Keratinocyte (primary cell): ENCODE data around the gene FAT1. TPM values are rescaled to one million over a fixed set of nuclear protein-coding genes. Genes with fewer than 3 reads are reported as not detected.

Source experiments
- DNase-seq: peaks from one replicate; pipeline ENCODE4 v3.0.0-alpha.2; 2011; ENCODE audit warnings: low read depth, missing footprints, low spot score
- FAIRE-seq: peaks from 2 replicates; lab custom pipeline; 2011; peaks lifted over from hg19 to GRCh38; lab: Jason Lieb, UNC
- H2AFZ ChIP-seq: 2 replicates; pipeline ENCODE4 v1.6.0; 2012; ENCODE audit warnings: low read length, control low read depth, inconsistent platforms; ENCODE audit not compliant: control insufficient read depth
- H3K27ac ChIP-seq: 2 replicates; pipeline ENCODE4 v1.5.1; 2011; ENCODE audit warnings: low read length; ENCODE audit not compliant: control insufficient read depth, insufficient read depth
- H3K27me3 ChIP-seq: 3 replicates; pipeline ENCODE4 v1.6.0; 2011; ENCODE audit warnings: low read length; ENCODE audit not compliant: control insufficient read depth, insufficient read depth; ENCODE audit errors: extremely low read depth
- H3K36me3 ChIP-seq, 2 experiments: 2 replicates in 1 of 2; 3 replicates in 1 of 2; pipeline ENCODE4 v1.5.1; 2011; ENCODE audit warnings: low read length in 2 of 2, mild to moderate bottlenecking in 1 of 2; ENCODE audit not compliant: control insufficient read depth in 2 of 2, insufficient read depth in 2 of 2; ENCODE audit errors: extremely low read depth in 1 of 2
- H3K4me1 ChIP-seq: 3 replicates; pipeline ENCODE4 v1.5.1; 2011; ENCODE audit warnings: low read length; ENCODE audit not compliant: control insufficient read depth, insufficient read depth; ENCODE audit errors: extremely low read depth
- H3K4me2 ChIP-seq: 3 replicates; pipeline ENCODE4 v1.6.0; 2011; ENCODE audit warnings: low read depth, low read length; ENCODE audit not compliant: control insufficient read depth, insufficient read depth; ENCODE audit errors: extremely low read depth
- H3K4me3 ChIP-seq, 3 experiments: fragments of 200-600 bp in 1 of 3; sonication (generic) in 1 of 3; 2 replicates in 2 of 3; 3 replicates in 1 of 3; pipeline ENCODE4 v1.5.1; 2011 to 2016; ENCODE audit warnings: low read length in 3 of 3, mild to moderate bottlenecking in 3 of 3, control low read depth in 2 of 3, inconsistent platforms in 1 of 3, low read depth in 1 of 3, mixed read lengths in 1 of 3, mixed run types in 1 of 3, moderate library complexity in 1 of 3; ENCODE audit not compliant: control insufficient read depth in 2 of 3, insufficient read depth in 2 of 3; ENCODE audit errors: extremely low read depth in 1 of 3
- H3K79me2 ChIP-seq: 2 replicates; pipeline ENCODE4 v1.6.0; 2012; ENCODE audit warnings: low read length; ENCODE audit not compliant: control insufficient read depth, insufficient read depth
- H3K9ac ChIP-seq: 3 replicates; pipeline ENCODE4 v1.6.0; 2011; ENCODE audit warnings: low read length; ENCODE audit not compliant: control insufficient read depth, insufficient read depth; ENCODE audit errors: extremely low read depth
- H3K9me1 ChIP-seq: 3 replicates; pipeline ENCODE4 v1.6.0; 2011; ENCODE audit warnings: low read length; ENCODE audit not compliant: control insufficient read depth, insufficient read depth; ENCODE audit errors: extremely low read depth
- H3K9me3 ChIP-seq: 2 replicates; pipeline ENCODE4 v1.5.1; 2012; ENCODE audit warnings: low read depth, low read length; ENCODE audit not compliant: control insufficient read depth
- H4K20me1 ChIP-seq: 3 replicates; pipeline ENCODE4 v1.6.0; 2011; ENCODE audit warnings: low read length; ENCODE audit not compliant: control insufficient read depth, insufficient read depth; ENCODE audit errors: extremely low read depth
- CTCF ChIP-seq, 3 experiments: IDR thresholded peaks in 1 of 3; conservative IDR thresholded peaks in 1 of 3; optimal IDR thresholded peaks in 1 of 3; 2 replicates in 2 of 3; 3 replicates in 1 of 3; pipeline versions ENCODE3 to v1.5.1; 2011; ENCODE audit warnings: low read length in 3 of 3, mild to moderate bottlenecking in 3 of 3, moderate library complexity in 2 of 3, control low read depth in 1 of 3, inconsistent platforms in 1 of 3; ENCODE audit not compliant: insufficient read depth in 2 of 3; ENCODE audit errors: extremely low read depth in 1 of 3
- EZH2 ChIP-seq: IDR thresholded peaks from one replicate; pipeline ENCODE4 v1.6.1; 2012; ENCODE audit warnings: inconsistent platforms, mild to moderate bottlenecking, low read length, moderate library complexity
- dilution Hi-C: fragments of 300-500 bp; cut with MboI; formaldehyde crosslinking; loops from one replicate; pipeline ENCODE4 v1.7.0; 2020; ENCODE audit warnings: low sequenced_read_pairs; ENCODE audit not compliant: extremely low pct_ligation_motif_present
- polyA plus RNA-seq, 5 experiments: library from polyadenylated mRNA; depleted of rRNA in 3 of 5; stranded (reverse) in 3 of 5; stranded (forward) in 1 of 5; unstranded in 1 of 5; fragments of >200 nt; gene quantifications; 1 replicate in 1 of 5; 2 replicates in 3 of 5; 3 replicates in 1 of 5; pipeline versions ENCODE4 v1.2.1 to v1.2.3, GENCODE V29; 2011 to 2012; ENCODE audit warnings: missing spikeins in 2 of 5, low read depth in 1 of 5, low replicate concordance in 1 of 5

The FAT1 gene
- polyA plus RNA-seq, 1 donor (not counting 4 experiments of a cell fraction or from before 2014, with no cell fraction given) = 329 TPM

GRCh38 chr4:186709517-186709916 is 14.1 kb downstream of the FAT1 start:
- FAIRE-seq (no peak), DNase-seq (no peak)
- H3K27ac ChIP-seq = no peak overlapping the region
- no peaks in the 10 kb centered on the region for H3K9me3 ChIP-seq
- no peak overlapping the region for H3K4me3 ChIP-seq
- no peaks in the 10 kb centered on the region for H3K27me3 ChIP-seq
- no peak for TF ChIP-seq EZH2
- no peak for TF ChIP-seq CTCF (optimal IDR thresholded peaks at IDR 0.05 in 1 of 3, IDR thresholded peaks at IDR 0.05 in 1 of 3, conservative IDR thresholded peaks at IDR 0.05 in 1 of 3; ENCODE audit: extremely low read depth in 1 of 3, insufficient read depth in 2 of 3, low read length in 3 of 3)
- H3K36me3 ChIP-seq = peaks cover 34 to 46% of the 10 kb centered on the region in 2 experiments
- peaks cover 11% of the 10 kb centered on the region for H3K9me1 ChIP-seq
- peaks cover 100% of the 10 kb centered on the region for H3K79me2 ChIP-seq
- peaks cover 22% of the 10 kb centered on the region for H3K4me1 ChIP-seq
- no peak overlapping the region for H3K4me2 ChIP-seq
- no peak overlapping the region for H2AFZ ChIP-seq
- H4K20me1 ChIP-seq = peaks cover 92% of the 10 kb centered on the region
- no peak overlapping the region for H3K9ac ChIP-seq
- dilution Hi-C loops = no loop called here

GRCh38 chr4:186708554-186708953 is 15.1 kb downstream of the FAT1 start:
- Histone ChIP-seq H3K27me3 (no peaks in the 10 kb centered on the region), H3K4me2 (no peak overlapping the region), H3K9ac (no peak overlapping the region), H3K9me3 (no peaks in the 10 kb centered on the region), H2AFZ (no peak overlapping the region), H3K4me1 (peaks cover 13% of the 10 kb centered on the region), H3K79me2 (peaks cover 100% of the 10 kb centered on the region), H3K27ac (no peak overlapping the region), H4K20me1 (peaks cover 91% of the 10 kb centered on the region), H3K4me3 (no peak overlapping the region), H3K9me1 (peaks cover 11% of the 10 kb centered on the region), H3K36me3 (peaks cover 35 to 50% of the 10 kb centered on the region in 2 experiments)
- no peak for TF ChIP-seq CTCF (optimal IDR thresholded peaks at IDR 0.05 in 1 of 3, IDR thresholded peaks at IDR 0.05 in 1 of 3, conservative IDR thresholded peaks at IDR 0.05 in 1 of 3; ENCODE audit: extremely low read depth in 1 of 3, insufficient read depth in 2 of 3, low read length in 3 of 3)
- no peak for TF ChIP-seq EZH2
- FAIRE-seq (no peak), DNase-seq (no peak)
- dilution Hi-C loops = no loop called here
